OCI-LY3 (cell line): ENCODE data around the gene EPHA3.

Experiments
- H2AFZ ChIP-seq: fragments of 200-600, 300-600 bp; shearing (Covaris generic); 2 replicates; pipeline ENCODE4 v1.6.0; 2014; ENCODE audit warnings: antibody characterized with exemption, low read depth, low read length
- H3K27ac ChIP-seq: fragments of 200-600, 300-600 bp; sonication (generic); 2 replicates; pipeline ENCODE4 v1.5.1; 2014; ENCODE audit warnings: mild to moderate bottlenecking, low read length, moderate library complexity, mixed read lengths
- H3K27me3 ChIP-seq: fragments of 200-600, 300-600 bp; sonication (generic); 2 replicates; pipeline ENCODE4 v1.6.1; 2014; ENCODE audit warnings: low read depth, low read length, mixed read lengths
- H3K36me3 ChIP-seq: fragments of 200-600, 300-600 bp; sonication (generic); replicated peaks from 2 replicates; pipeline ENCODE3; 2014; ENCODE audit warnings: low read depth, low read length, mixed read lengths
- H3K4me1 ChIP-seq: fragments of 300-600, 200-600 bp; sonication (generic); 2 replicates; pipeline ENCODE4 v1.6.1; 2014; ENCODE audit warnings: low read length, mixed read lengths
- H3K4me2 ChIP-seq: fragments of 200-600, 300-600 bp; sonication (generic); 2 replicates; pipeline ENCODE4 v1.6.1; 2014; ENCODE audit warnings: low read length, mixed read lengths
- H3K4me3 ChIP-seq: fragments of 300-600, 200-600 bp; sonication (generic); 2 replicates; pipeline ENCODE4 v1.5.1; 2014; ENCODE audit warnings: antibody characterized with exemption, mild to moderate bottlenecking, low read length, moderate library complexity
- H3K79me2 ChIP-seq: fragments of 300-600, 200-600 bp; shearing (Covaris generic); 2 replicates; pipeline ENCODE4 v1.6.1; 2014; ENCODE audit warnings: mild to moderate bottlenecking, low read length, mixed read lengths
- H3K9ac ChIP-seq: fragments of 300-600, 200-600 bp; shearing (Covaris generic); 2 replicates; pipeline ENCODE4 v1.6.0; 2014; ENCODE audit warnings: mild to moderate bottlenecking, low read length, moderate library complexity
- H3K9me3 ChIP-seq: fragments of 200-600, 300-600 bp; shearing (Covaris generic); 2 replicates; pipeline ENCODE4 v1.6.1; 2014; ENCODE audit warnings: low read length, mixed read lengths; ENCODE audit not compliant: insufficient read depth
- H4K20me1 ChIP-seq: fragments of 200-600, 300-600 bp; sonication (generic); 2 replicates; pipeline ENCODE4 v1.6.1; 2016; ENCODE audit warnings: low read length, mixed read lengths; ENCODE audit not compliant: insufficient read depth
- EZH2phosphoT487 ChIP-seq: fragments of 200-600 bp; shearing (Covaris generic); IDR thresholded peaks from 2 replicates; pipeline ENCODE4 v1.6.1; 2018; ENCODE audit warnings: antibody characterized with exemption, mixed run types, low read depth
- TF ChIP-seq, protein P1 (sequence below): fragments of 200-600, 300-600 bp; sonication (generic); IDR thresholded peaks from 2 replicates; pipeline ENCODE4 v1.5.1; 2014; ENCODE audit warnings: antibody characterized with exemption, low read length, low read depth

EPHA3 gene

DNA sequence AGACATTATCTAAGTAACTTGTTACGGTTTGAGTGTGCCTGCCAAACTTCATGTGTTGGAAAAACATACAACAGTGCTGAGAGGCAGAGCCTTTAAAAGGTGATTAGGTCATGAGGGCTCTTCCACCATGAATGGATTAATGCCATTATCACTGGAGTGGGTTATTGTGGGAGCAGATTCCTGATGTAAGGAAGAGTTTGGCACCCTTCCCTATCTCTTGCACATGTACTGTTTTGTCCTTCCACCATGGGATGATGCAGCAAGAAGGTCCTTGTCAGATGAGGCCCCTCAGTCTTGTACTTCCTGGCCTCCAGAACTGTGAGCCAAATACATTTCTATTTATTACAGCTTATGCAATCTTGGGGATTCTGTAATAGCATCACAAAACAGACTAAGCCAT is 413.9 kb downstream of the EPHA3 start:
- Histone ChIP-seq H3K9ac (no peak overlapping the region), H3K4me3 (no peak overlapping the region), H3K4me2 (no peak overlapping the region), H3K4me1 (no peaks in the 10 kb centered on the region), H4K20me1 (no peaks in the 10 kb centered on the region), H3K27me3 (no peaks in the 10 kb centered on the region), H3K36me3 (no peaks in the 10 kb centered on the region), H3K27ac (no peak overlapping the region), H3K79me2 (no peaks in the 10 kb centered on the region), H3K9me3 (no peaks in the 10 kb centered on the region), H2AFZ (no peak overlapping the region)
- TF ChIP-seq EZH2phosphoT487, result no peak
- TF ChIP-seq, protein P1, sequence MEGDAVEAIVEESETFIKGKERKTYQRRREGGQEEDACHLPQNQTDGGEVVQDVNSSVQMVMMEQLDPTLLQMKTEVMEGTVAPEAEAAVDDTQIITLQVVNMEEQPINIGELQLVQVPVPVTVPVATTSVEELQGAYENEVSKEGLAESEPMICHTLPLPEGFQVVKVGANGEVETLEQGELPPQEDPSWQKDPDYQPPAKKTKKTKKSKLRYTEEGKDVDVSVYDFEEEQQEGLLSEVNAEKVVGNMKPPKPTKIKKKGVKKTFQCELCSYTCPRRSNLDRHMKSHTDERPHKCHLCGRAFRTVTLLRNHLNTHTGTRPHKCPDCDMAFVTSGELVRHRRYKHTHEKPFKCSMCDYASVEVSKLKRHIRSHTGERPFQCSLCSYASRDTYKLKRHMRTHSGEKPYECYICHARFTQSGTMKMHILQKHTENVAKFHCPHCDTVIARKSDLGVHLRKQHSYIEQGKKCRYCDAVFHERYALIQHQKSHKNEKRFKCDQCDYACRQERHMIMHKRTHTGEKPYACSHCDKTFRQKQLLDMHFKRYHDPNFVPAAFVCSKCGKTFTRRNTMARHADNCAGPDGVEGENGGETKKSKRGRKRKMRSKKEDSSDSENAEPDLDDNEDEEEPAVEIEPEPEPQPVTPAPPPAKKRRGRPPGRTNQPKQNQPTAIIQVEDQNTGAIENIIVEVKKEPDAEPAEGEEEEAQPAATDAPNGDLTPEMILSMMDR, result no peak

DNA sequence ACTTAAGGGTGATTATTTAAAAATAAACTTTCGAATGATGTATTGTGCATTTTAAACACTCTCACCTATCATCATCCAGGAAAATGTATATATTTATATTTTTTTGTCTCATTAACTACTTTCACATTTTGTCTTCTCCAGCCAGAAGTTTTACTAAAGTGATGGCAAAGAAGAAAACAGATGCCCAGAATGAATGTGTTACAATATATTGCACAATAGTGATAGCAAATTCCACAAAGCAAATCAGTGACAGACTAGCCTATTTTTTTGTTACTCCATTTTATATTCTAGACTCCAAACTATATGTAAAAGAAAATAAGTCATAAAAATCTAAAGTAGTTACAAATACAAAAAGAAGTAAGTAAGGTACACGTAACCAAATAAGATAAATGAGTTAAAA is 414.7 kb downstream of the EPHA3 start:
- no peaks in the 10 kb centered on the region for H4K20me1 ChIP-seq

DNA sequence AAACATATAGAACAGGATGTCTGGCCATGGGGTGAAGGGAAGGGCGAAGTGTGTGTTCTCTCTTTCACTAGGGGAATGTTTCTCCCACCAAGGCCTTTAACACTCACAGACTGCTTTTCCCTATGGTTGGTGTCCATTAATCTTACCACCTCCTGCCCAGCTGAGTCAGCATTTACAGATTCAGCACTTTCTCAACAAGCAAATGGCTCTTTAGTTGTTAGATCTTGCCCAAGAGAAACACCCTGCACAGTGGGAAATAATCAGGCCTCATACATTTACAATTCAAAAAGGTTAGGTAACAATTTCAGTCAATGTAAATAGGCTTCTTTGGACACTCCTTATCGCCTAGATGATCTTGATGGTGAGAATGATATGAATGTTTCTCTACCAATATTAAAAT is 418.2 kb downstream of the EPHA3 start:
- Histone ChIP-seq H3K4me1 (no peaks in the 10 kb centered on the region), H3K4me3 (no peak overlapping the region), H3K27me3 (no peaks in the 10 kb centered on the region), H3K79me2 (no peaks in the 10 kb centered on the region), H2AFZ (no peak overlapping the region), H3K4me2 (no peak overlapping the region), H4K20me1 (no peaks in the 10 kb centered on the region), H3K27ac (no peak overlapping the region), H3K9ac (no peak overlapping the region), H3K9me3 (no peaks in the 10 kb centered on the region), H3K36me3 (no peaks in the 10 kb centered on the region)
- no peak for TF ChIP-seq EZH2phosphoT487
- TF ChIP-seq, protein P1, result no peak

More for the DNA sequence above, 414.7 kb downstream of the EPHA3 start:
- Histone ChIP-seq H3K36me3 (no peaks in the 10 kb centered on the region), H3K27ac (no peak overlapping the region), H3K4me2 (no peak overlapping the region), H3K9ac (no peak overlapping the region), H3K4me3 (no peak overlapping the region), H3K9me3 (no peaks in the 10 kb centered on the region), H3K79me2 (no peaks in the 10 kb centered on the region), H2AFZ (no peak overlapping the region), H3K27me3 (no peaks in the 10 kb centered on the region), H3K4me1 (no peaks in the 10 kb centered on the region)
- TF ChIP-seq, protein P1, result no peak
- no peak for TF ChIP-seq EZH2phosphoT487

DNA sequence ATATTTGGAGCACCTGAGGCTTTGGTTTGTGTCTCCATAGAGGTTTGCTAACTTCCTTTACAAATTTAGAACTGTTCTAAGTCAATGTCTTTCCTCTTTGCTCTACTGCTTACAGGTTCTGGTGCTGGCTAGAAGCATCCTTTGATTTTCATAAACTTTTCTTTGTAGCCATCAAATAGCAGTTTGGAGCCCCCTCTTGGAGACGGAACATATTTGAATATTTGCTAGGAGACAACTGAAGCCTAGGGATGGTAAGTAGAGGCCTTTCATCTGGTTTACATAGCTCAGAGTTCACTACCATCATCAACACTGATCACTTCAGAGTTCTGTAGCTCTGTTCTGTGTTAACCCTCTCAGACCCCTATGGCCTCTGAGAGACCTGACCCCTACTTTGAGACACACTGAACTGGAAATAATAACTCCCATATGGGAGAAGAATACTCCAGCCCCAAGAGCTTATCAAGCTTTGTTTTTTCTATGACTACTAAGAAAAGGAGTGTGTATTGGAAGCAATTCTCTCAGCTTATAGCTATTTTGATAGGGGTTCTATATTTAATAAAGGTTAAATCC is 420.4 kb downstream of the EPHA3 start:
- TF ChIP-seq, protein P1, result peak; percentile 30
- TF ChIP-seq EZH2phosphoT487, result no peak
- Histone ChIP-seq H4K20me1 (no peaks in the 10 kb centered on the region), H2AFZ (no peak overlapping the region), H3K9me3 (no peaks in the 10 kb centered on the region), H3K27ac (no peak overlapping the region), H3K9ac (no peak overlapping the region), H3K4me2 (no peak overlapping the region), H3K79me2 (no peaks in the 10 kb centered on the region), H3K4me3 (no peak overlapping the region), H3K27me3 (no peaks in the 10 kb centered on the region), H3K36me3 (no peaks in the 10 kb centered on the region), H3K4me1 (no peaks in the 10 kb centered on the region)
